GM10847 (cell line): ENCODE data around the gene MMP2.

Experiments used
- POLR2A ChIP-seq: IDR thresholded peaks from 2 replicates; pipeline ENCODE4 v1.6.1; 2011; ENCODE audit not compliant: insufficient read length; ENCODE audit errors: extremely low read depth

MMP2 gene

DNA sequence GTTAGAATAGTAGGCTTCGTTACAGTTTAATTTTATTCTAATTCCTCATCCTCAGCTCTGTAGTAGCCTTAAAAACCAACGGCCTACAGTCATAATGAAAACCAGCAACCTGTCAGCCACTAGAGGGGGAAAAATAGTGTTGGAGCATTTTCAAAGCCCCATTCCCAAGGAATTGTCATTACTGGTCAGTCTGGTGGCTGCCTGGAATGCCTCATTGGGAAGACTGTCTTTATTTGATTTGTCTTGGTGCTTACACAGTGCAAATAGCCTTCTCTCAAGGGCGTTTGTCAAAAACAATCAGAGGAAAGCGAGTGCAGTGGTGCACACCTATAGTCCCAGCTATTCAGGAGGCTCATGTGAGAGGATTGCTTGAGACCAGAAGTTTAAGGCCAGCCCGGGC lies 34.6 kb downstream of the MMP2 start:
- no peak for TF ChIP-seq POLR2A

DNA sequence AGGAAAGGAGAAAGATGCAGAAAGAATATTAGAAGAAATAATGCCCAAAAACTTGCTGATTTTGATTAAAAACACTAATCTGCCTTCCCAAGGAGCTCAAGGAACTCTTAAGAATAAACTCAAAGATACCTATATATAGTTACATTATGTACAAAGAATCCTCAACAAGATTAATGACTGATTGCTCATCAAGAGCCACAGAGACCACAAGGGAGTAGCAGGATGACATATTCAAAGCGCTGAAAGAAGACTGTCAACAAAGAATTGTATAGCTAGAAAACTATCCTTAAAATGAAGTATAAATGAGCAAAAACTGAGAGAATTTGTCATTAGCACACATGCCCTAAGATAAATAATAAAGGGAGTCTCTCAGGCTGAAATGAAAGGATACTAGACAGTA lies 36.1 kb downstream of the MMP2 start:
- no peak for TF ChIP-seq POLR2A

DNA sequence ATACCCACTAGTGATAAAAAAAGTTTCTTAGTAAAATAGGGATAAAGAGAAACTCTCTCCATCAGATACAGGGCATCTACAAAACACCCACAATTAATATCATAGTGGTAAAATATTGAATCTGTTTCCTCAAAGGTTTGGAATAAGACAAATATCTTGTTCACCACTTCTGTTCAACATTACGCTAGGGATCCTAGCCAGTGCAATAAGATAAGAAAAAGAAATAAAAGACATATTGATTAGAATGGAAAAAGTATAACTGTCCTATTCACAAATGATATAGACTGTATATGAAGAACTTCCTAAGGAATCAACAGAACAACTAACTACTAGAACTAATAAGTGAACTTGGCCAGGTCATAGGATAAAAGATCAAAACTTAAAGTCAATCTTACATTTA lies 42.8 kb downstream of the MMP2 start:
- TF ChIP-seq POLR2A: no peak

DNA sequence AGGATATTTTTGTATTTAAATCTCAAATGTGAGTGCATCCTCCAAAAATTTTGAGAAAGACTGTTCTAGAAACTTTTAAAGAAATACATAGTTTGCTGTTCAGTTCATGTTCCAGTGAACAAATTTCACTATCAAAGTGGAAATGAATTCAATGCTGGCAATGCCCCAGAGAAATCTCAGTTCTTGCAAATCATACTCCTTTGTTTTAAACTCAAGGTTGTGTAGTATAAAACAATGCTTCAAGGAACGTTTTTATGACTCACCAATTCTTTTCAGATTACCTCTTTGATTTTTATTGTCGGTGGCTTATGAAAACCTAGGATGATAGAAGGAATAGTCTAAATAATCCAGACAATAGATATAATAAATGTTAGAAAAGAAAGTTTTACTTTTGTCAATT lies 47.4 kb downstream of the MMP2 start:
- no peak for TF ChIP-seq POLR2A

DNA sequence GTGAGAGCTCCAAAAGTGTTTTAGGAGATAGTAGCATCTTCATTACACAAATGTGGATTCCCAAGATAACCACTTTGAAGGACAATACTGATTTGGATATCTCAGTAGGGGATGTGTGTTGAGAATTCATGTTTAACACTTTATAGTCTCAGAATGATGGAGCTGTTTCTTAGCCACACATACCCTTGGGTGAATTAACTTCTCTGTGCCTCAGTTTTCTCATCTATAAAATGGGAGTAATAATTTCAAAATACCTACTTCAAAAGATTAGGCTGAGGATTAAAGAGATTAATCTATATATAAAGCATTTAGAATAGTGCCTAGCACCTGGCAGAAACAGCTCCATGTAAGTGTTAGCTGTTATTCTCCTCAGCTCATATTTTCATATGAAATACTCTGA lies 48.9 kb downstream of the MMP2 start:
- TF ChIP-seq POLR2A: no peak

DNA sequence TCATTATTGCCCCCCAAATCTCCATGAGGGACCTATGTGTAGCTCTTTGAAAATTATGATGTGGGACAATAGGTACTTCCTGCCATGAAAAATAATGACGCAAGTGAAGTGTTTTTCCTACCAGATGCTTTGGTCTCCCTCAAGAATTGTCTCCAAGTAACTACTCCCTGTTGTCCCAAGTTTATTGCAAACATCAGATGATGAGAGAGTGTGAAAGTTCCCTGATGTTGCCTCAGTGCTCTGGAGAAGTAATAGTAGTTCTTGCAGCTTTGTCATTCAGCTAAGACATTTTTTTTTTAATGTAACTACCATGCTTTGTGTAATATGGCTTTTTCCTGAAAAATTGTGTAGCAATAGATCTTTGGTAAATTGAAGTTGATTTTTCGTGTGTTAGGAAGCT lies 50.0 kb downstream of the MMP2 start:
- TF ChIP-seq POLR2A: no peak

DNA sequence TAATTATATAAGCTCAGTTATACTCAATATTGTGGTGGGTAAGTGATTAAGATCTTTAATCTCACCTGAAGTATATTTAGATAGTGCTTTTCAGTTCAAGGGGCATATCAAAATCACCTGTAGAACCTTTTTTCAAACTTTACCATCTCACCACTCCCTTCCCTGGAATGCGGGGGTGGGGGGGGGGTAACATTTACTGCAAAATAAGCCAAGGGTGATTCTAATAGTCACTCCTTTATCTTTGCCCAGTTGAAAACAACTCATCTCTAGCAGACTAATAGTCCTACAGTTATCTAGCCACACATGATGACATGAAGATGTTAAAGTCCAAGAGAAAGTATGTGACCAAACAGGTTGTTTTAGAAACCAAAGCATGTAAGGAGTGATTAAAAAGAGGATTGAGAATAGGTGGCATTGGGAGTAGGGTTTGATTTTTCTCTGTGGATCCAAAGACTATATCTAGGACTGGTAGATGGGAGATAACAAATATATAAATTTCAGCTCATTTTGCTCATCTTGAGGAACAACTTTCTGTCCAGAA lies 51.4 kb downstream of the MMP2 start:
- no peak for TF ChIP-seq POLR2A

DNA sequence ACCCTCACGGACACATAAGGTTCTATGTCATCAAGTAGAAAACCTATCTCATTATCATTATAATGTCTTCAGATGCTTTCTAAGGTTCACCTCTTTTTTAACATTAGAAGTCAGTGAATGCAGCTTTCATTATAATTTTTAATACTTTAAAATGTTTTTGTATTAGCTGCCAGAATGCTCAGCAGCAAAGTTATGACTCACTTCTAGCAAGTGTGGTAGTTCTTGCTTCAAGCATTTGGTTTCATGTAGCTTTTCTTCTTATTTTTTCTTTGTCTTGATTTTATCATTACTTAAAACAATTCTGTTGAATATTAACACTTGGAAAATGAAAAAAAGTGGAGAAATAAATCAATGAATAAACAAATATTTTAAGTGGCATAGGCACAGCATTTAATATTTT lies 53.2 kb downstream of the MMP2 start:
- no peak for TF ChIP-seq POLR2A

DNA sequence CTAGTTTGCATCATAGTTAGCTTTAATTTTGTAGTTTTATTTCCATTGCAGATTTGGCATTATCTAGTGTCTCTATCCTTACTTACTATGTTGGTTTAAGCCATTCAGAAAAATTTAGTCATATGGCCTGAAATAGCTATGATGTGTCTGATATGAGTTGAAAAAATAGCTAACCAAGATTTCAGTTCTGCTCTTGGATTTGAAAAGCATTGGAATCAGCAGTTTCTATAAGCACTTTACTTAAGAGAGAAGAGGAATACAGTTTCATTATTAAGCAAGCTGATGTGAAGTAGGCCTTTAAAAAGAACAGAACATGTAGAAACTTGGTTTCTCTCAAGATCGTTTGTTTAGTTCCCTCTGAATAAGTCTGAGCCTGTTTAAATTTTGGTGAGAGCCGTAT lies 55.8 kb downstream of the MMP2 start:
- no peak for TF ChIP-seq POLR2A

DNA sequence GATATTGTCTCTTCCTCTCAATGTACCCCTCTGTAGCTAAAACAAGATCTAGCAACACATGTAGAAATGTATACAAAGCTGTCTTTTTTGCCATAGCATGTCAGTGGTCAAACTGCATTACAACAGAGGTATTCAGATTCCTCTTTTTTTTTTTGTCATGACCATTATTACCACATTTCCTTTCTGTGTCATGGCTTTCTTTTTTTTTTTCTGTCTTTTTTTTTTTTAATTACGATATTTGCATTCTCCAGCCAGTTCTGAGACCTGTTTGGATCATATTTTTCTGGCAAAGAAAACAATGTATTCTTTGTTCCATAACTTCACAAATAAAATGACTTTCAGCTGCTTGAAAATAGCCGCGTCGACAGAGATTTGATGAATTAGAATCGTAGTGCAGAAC lies 60.1 kb downstream of the MMP2 start:
- no peak for TF ChIP-seq POLR2A

DNA sequence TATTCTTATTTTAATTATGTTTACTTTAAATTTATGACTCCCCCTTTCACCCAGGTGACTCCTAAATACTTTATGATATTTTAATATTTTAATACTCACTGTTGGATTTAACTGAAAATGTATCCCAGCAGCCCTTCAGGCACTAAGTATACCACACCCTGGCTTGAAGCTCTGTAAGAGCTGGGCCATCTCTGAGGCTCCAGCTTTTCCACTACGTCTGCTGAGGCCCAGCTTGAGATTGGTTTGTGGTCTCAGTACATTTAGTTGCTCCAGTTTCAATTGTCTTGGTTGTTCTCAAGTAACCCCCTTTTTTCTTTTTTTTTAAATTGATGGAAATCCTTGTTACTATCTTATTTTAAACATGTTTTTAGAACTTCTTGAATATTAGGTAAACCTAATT lies 60.5 kb downstream of the MMP2 start:
- no peak for TF ChIP-seq POLR2A

DNA sequence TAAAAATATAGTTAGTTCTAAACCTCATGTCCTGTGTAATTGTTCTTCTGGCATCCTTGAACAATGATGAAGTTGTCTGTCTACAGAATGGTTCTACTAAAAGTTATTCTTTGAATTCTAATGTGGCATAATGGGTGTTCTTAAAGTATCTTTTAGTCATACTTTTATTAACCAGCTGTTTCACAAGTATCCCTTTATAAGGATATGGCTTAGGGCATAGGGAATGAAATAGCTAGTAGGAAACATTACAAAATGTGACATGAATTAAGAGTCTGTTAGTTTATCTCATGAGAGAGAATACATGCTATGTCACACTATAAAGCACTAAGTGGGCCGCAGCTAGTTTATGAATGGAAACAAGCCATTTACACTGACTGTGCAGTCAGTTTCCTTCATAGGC lies 61.2 kb downstream of the MMP2 start:
- no peak for TF ChIP-seq POLR2A

DNA sequence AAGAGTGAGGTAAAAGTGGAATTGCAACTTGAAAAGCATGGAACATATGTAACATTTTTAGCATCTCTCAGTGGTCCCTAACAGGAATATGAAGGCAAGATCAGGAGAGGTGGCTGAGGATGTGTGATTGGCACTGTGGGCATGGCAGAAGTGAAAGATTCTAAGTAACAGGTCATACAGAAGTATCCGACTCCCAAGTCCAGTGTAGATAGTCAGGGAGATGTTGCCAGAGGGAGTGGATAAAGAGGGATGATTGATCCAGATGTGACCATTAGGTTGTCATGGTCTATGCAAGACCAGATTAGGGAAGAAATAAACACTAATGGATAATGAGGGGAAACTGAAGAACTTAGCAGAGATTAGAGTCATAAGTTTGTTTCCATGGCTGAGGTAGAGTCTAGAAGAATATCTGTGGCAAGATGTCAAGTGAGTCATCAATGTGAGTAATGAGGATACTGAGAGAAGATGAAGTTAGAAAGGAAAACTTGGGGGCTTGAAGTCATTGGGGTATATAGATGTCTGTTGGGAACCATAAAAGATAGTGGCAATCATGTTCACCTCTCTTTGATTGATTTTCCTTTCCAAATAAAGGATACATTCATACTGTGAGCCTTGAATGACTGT lies 63.6 kb downstream of the MMP2 start:
- no peak for TF ChIP-seq POLR2A

DNA sequence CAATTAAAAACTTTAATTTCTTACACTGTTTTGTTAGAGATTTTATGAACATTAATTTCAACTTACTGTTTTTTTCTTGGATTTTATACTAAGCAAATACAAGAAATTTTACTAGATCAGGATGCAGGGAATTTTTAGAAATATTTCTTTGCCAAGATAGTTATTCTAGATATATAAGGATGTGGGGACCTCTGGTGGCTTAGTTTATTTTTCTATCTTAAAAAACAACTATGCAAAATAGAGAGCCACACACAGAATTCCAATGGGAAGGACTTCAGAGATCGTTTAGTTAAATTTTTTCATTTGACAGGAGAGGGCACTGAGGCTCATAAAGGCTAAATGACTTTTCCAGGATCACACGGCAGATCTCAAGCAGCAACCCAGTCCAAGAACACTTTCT lies 64.5 kb downstream of the MMP2 start:
- TF ChIP-seq POLR2A: no peak

DNA sequence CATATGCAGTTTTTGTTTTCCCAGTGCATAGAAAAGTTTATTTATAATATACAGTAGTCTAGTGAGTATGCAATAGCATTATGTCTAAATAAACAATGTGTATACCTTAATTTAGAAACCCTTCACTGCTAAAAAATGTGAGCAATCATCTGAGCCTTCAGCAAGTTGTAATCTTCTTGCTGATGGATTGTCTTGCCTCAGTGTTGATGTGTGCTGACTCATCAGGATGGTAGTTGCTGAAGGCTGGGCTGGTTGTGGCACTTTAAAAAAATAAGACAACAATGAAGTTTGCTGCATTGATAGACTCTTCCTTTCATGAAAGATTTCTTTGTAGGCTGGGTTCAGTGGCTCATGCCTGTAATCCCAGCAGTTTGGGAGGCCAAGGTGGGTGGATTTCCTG lies 73.6 kb downstream of the MMP2 start:
- TF ChIP-seq POLR2A: no peak

DNA sequence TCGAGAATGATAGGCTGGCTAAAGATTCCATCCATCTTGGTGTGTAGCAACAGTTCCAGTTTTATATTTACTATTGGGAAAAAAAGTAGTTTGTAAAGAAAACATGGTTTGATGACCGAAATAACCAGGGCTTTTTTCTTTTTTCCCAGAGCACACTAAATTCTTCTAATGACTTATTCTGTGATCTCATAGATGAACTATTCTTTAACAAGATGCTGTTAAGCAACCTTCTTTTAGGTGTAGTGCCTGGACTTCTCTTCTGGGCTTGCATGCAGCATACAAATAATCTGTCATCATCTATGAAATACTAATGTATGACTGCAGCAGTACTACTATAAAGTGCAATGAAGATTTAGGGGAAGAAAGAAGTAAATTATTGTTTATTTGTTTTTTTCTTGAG lies 76.4 kb downstream of the MMP2 start:
- no peak for TF ChIP-seq POLR2A
